AG10803 (cell line): ENCODE measurements around the gene TBX5.
A peak's percentile ranks its signal among the peaks of the same experiment; 100 is the strongest.

ENCODE experiments used
- DNase-seq: peaks from one replicate; pipeline ENCODE4 v3.0.0; 2010; ENCODE audit warnings: low read depth
- H3K4me3 ChIP-seq: 2 replicates; pipeline ENCODE4 v1.5.1; 2011; ENCODE audit warnings: mild to moderate bottlenecking, low read length, control low read depth
- CTCF ChIP-seq: conservative IDR thresholded peaks from 2 replicates; pipeline ENCODE4 v1.5.1; 2011; ENCODE audit warnings: mild to moderate bottlenecking, low read length, control low read depth, inconsistent platforms

Gene TBX5

GRCh38 chr12:114447274-114447716, 41.4 kb upstream of the TBX5 start:
- no peak for DNase-seq
- H3K4me3 ChIP-seq: no peak overlapping the region
- TF ChIP-seq CTCF: no peak

GRCh38 chr12:114445401-114446323, 39.7 kb upstream of the TBX5 start:
- TF ChIP-seq CTCF: no peak
- H3K4me3 ChIP-seq: no peak overlapping the region
- no peak for DNase-seq

- H3K4me3 ChIP-seq: no peak overlapping the region
Observed at GRCh38 chr12:114444422-114445279, 38.7 kb upstream of the TBX5 start.

DNA sequence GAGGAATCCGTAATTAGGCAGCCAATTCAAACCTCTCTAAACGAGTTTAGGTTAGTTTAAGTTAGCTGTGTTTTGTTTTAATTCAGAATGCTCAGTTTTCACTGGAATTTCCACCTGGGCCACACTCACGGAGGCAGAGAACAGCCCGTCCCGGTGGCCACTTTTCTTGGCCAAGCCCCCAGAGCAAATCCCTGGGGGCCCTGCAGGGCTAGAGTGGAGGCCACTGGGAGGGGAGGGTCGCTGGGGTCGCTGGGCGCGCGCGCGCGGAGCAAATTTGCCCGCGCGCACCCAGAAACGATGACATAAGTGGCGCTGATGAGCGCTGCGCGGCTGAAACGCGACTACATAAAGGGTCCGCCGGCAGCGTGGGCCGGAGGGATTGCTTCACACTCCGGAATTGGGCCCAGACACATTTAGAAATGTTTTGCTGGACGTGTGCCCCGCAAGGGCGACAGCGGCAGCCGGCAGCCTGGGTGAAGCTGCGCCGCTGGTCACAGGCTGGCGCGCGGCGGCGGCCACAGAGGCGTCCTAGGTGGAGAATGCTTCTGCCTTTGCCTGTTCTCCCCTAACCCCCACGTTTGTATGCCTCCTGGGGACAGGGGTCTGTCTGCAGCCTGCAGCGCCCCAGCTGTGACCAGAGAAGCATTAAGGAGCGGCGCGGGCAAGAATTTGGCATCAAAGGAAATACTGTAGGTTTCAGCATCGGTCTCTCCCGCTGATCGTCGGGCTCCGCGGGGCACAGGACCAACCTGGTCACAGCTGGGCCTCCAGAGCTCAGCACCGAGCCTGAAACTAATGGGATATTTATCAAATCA, 37.9 kb upstream of the TBX5 start:
- no peak for DNase-seq
- no peak overlapping the region for H3K4me3 ChIP-seq
- no peak for TF ChIP-seq CTCF

More at GRCh38 chr12:114444422-114445279, 38.7 kb upstream of the TBX5 start:
- no peak for TF ChIP-seq CTCF
- DNase-seq: peak; percentile 14

DNA sequence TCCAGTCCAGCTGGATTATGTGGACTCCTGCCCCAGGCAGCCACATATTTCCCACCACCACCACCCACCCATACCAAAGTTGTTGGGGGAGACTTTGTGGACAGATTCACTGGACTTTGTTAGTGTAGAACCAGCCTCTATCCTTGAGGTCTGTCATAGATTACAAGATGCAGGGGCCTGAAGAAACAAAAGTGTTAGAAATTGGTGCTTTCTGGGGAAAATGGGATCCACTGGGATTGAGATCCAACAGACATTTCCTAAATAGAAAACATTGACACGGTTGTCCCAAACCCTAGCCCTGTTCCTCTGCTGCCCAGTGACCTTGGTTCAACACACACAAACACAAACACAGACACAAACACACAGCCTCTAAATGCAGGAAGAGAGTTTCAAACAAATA, 36.6 kb upstream of the TBX5 start:
- H3K4me3 ChIP-seq: no peak overlapping the region
- no peak for DNase-seq
- no peak for TF ChIP-seq CTCF

DNA sequence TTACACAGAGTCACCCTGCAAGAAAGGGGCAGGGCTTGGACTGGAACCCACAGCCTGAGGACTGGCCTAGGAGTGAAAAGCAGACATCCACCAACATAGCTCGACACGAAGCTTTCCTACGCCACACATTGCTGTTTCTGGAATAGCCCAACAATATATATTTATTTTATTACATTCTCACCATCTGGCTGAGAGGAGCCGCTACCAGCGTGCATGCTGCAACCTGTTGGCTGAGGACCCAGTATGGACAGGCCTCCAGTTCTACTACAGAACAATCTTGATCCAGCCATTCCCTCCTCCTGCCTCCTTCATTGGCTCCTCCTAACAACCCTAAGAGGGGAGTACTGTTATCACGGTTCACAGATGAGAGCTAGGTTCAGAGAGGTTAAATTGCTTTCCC, 35.6 kb upstream of the TBX5 start:
- no peak for TF ChIP-seq CTCF
- DNase-seq: no peak
- no peak overlapping the region for H3K4me3 ChIP-seq
